ENCODE results near the gene PTEN. TPM values are rescaled to one million over a fixed set of nuclear protein-coding genes. Genes with fewer than 3 reads are reported as not detected.

PTEN gene
- total RNA-seq, 1 donor: 132 TPM

Small RNA genes lying within 50 kb of the gene (small RNA-seq; reads per million reads assigned to genes)
- gene RF00284 (not detected), gene RN7SL78P (not detected)

Other genes starting within 250 kb of the PTEN start
- 26.2 and 96.9 TPM in 2 replicates for gene PAPSS2, start 203.7 kb upstream of the PTEN start, total RNA-seq (ENCODE audit: low replicate concordance)
- gene ATAD1, start 45.4 kb upstream of the PTEN start, total RNA-seq (ENCODE audit: low replicate concordance): 45.2 and 51.8 TPM in 2 replicates
- 0.99 and 2.0 TPM in 2 replicates for gene KLLN, start 92 bp upstream of the PTEN start, total RNA-seq (ENCODE audit: low replicate concordance)